ENCODE data around the gene IRF5. TPM values are rescaled to one million over a fixed set of nuclear protein-coding genes. Genes with fewer than 3 reads are reported as not detected.

Gene IRF5
- total RNA-seq, 4 donors from 2014 or later = 12.2 to 20.5 (median 16.9) TPM

- DNase-seq = no peak
- peaks cover under 1 to 32% (median 6%) of the 10 kb centered on the region in 3 donors for H3K4me1 ChIP-seq
- TF ChIP-seq CTCF (IDR thresholded peaks at IDR 0.05) (no peak), POLR2A (IDR thresholded peaks at IDR 0.05) (no peak)
- peaks cover 0 to 5% (median 0%) of the 10 kb centered on the region in 3 donors for H3K9me3 ChIP-seq
- WGBS, 2 donors = 54 to 57% methylated on average over 8 to 10 of the region's 12 CpGs
- peaks cover 0 to 14% (median 0%) of the 10 kb centered on the region in 4 donors for H3K27me3 ChIP-seq
- H3K36me3 ChIP-seq = no peaks in the 10 kb centered on the region
- H3K4me3 ChIP-seq = no peak overlapping the region
- H3K27ac ChIP-seq = peak overlapping the region; percentile 14 to 49 (median 41)
- intact Hi-C loops (cut with DNase I) = no loop called here
Observed at GRCh38 chr7:128902761-128903585, 34.8 kb upstream of the IRF5 start.

DNA sequence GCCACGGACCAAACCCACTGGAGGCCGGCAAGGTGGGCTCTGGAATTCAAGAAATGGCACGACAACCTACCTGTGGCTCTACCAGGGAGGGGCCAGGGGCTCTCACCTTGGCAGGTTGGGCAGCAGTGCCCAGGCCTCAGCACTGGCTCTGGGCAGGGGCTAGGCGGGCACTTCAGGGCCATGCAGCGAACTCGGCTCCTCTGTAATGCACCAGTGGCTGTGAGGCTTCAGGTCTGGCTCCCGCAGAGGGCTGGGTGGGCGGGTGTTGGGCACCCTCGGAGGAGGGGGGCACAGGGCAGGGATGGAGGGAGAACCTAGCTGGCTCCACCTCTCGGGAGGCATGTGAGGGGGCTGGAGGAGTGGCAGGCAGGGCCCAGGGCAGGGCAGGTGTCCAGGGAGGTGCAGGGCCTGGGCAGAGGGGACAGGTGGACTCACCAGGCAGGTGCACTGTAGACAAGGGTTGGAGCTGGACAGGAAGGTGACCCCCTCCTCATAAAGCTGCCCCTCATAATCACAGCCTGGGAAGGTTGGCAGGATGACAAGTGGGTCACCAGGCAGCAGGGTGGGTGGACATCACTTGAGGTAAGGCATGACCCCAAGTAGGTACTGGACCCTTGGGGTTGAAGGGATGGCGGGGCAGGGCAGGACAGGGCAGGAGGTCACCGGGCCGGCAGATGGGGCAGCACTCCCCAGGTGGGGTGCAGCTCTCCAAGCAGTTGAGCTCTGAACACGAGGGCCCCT lies 33.9 kb upstream of the IRF5 start:
- intact Hi-C loops (cut with DNase I) = no loop called here
- peak overlapping the region in 2 of 4 donors; percentile 39 to 49 for H3K27ac ChIP-seq
- 83% methylated on average over 5 of the region's 14 CpGs; no CpG with 5 or more reads in 1 of the 2 donors for WGBS, 2 donors
- H3K9me3 ChIP-seq = peaks cover 0 to 5% (median 0%) of the 10 kb centered on the region in 3 donors
- peaks cover 0 to 27% (median 6%) of the 10 kb centered on the region in 3 donors for H3K4me1 ChIP-seq
- peaks cover 0 to 21% (median 0%) of the 10 kb centered on the region in 4 donors for H3K27me3 ChIP-seq
- no peaks in the 10 kb centered on the region for H3K36me3 ChIP-seq
- DNase-seq = no peak
- TF ChIP-seq CTCF (IDR thresholded peaks at IDR 0.05) (no peak), POLR2A (IDR thresholded peaks at IDR 0.05) (no peak)
- H3K4me3 ChIP-seq = no peak overlapping the region

GRCh38 chr7:128904381-128905197 lies 33.1 kb upstream of the IRF5 start:
- intact Hi-C loops (cut with DNase I) = loop anchor here (5.0 kb wide), 1 partner anchor 188 kb away; no protein-coding TSS in a partner anchor
- no peak overlapping the region for H3K4me3 ChIP-seq
- no peak for DNase-seq
- TF ChIP-seq POLR2A (IDR thresholded peaks at IDR 0.05) = no peak
- TF ChIP-seq CTCF (IDR thresholded peaks at IDR 0.05) = peak in 5 of 6 experiments; percentile 55 to 69 (median 57)
- H3K9me3 ChIP-seq = peaks cover 0 to 1% (median 0%) of the 10 kb centered on the region in 3 donors
- 26 to 32% methylated on average over 7 to 8 of the region's 8 CpGs for WGBS, 2 donors
- no peak overlapping the region for H3K27ac ChIP-seq
- H3K4me1 ChIP-seq = peaks cover 0 to 29% (median 6%) of the 10 kb centered on the region in 3 donors
- peaks cover 0 to 29% (median 0%) of the 10 kb centered on the region in 4 donors for H3K27me3 ChIP-seq
- no peaks in the 10 kb centered on the region for H3K36me3 ChIP-seq

DNA sequence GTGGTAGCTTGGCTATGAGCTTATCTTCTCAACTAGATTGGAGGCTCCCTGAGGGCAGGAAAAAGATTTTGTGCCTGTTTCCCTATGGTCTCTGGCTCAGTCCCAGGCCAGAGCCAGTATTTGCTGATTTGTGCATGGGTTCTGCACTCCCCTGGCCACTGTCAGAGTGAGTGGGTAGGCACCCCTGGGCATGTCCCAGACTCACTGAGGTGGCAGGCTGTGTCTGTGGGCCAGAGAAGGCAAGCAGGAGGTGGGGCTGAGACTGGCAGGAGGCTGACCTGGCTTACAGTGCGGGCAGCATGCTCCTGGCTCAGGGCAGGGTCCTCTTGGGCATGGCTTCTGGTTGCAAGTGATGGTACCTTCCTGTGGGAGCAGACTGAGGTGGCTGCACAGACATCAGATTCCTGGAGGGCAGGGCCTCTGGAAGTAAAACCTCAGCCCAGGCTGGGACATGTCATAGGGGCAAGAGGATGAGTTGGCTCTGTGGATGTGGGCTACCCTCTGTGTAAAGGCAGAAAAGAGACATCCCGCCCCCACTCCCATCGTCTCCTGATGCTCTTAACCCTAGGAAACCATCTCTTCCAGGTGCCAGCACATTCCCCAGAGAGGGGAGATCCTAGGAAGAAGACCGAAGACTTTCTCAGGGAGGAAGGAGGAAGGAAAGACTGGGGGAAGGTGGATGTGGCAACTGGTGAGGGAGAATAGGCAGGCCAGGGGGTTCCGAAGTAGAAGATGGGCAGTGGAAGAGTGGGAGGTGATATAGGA lies 31.5 kb upstream of the IRF5 start:
- intact Hi-C loops (cut with DNase I) = loop anchor here (5.0 kb wide), 1 partner anchor 186 kb away; no protein-coding TSS in a partner anchor
- H3K9me3 ChIP-seq = no peaks in the 10 kb centered on the region
- WGBS, 2 donors = 79 to 81% methylated on average over 4 of the region's 5 CpGs
- H3K4me3 ChIP-seq = no peak overlapping the region
- DNase-seq = no peak
- no peaks in the 10 kb centered on the region for H3K36me3 ChIP-seq
- H3K4me1 ChIP-seq = peaks cover 9 to 45% (median 17%) of the 10 kb centered on the region in 3 donors
- TF ChIP-seq POLR2A (IDR thresholded peaks at IDR 0.05) (no peak), CTCF (IDR thresholded peaks at IDR 0.05) (no peak)
- H3K27me3 ChIP-seq = peaks cover 0 to 45% (median 6%) of the 10 kb centered on the region in 4 donors
- H3K27ac ChIP-seq = no peak overlapping the region
